K562 treated with DMSO at 1 percent for 48 hours (cell line): ENCODE results near the gene WDR4. TPM values are rescaled to one million over a fixed set of nuclear protein-coding genes. Genes with fewer than 3 reads are reported as not detected.

Experiments
- total RNA-seq: library from RNA; unstranded; fragments of 300-600 nt; gene quantifications from 2 replicates; pipeline ENCODE4 v1.2.3, GENCODE V29; 2022; ENCODE audit warnings: low replicate concordance; ENCODE audit errors: extremely low read depth

The WDR4 gene
- not detected in 2 replicates for total RNA-seq

GRCh38 chr21:42878993-42879787 lies at the start of gene WDR4:
WDR4 (minus strand) TSS chr21:42879539; CDS start chr21:42879495, 44 bp downstream.

GRCh38 chr21:42925114-42925926 lies 46.0 kb upstream of the WDR4 start, which contains the start of gene ERVH48-1:
ERVH48-1 (minus strand) TSS chr21:42925630; CDS start chr21:42919006, 6,624 bp downstream.

GRCh38 chr21:42892931-42893755 lies 13.8 kb upstream of the WDR4 start, which contains the start of gene NDUFV3:
NDUFV3 (plus strand) TSS chr21:42893309; CDS start chr21:42893334, 25 bp downstream.

Other genes starting within 250 kb of the WDR4 start
- gene PDE9A, start 225.9 kb downstream of the WDR4 start, total RNA-seq, result not detected in 2 replicates
- gene NDUFV3, start 13.8 kb upstream of the WDR4 start, total RNA-seq, result not detected in 2 replicates
- not detected in 2 replicates for gene ERVH48-1, start 46.1 kb upstream of the WDR4 start, total RNA-seq
- not detected in 2 replicates for gene PKNOX1, start 95.0 kb upstream of the WDR4 start, total RNA-seq
- not detected in 2 replicates for gene CBS, start 196.3 kb upstream of the WDR4 start, total RNA-seq
- not detected in 2 replicates for gene U2AF1, start 228.0 kb upstream of the WDR4 start, total RNA-seq